Activated naive CD4-positive, alpha-beta T cell treated with anti-CD3 and anti-CD28 coated beads for 36 hours (primary cell): ENCODE measurements around the gene HOXA9. TPM values are rescaled to one million over a fixed set of nuclear protein-coding genes. Genes with fewer than 3 reads are reported as not detected.

ENCODE experiments used
- CTCF ChIA-PET: fragments of 350-600 bp; sonication (Branson Sonifier 250); formaldehyde crosslinking; loops from one replicate; lab custom pipeline; 2021; ENCODE audit warnings: antibody characterized with exemption; lab: Charles Lee
- DNase-seq: peaks from one replicate; pipeline ENCODE4 v3.0.0-alpha.2; 2020
- H3K27ac Mint-ChIP-seq: one replicate; pipeline ENCODE4 v1.8.0; 2021; ENCODE audit warnings: mild to moderate bottlenecking, mixed read lengths
- H3K27me3 Mint-ChIP-seq: one replicate; pipeline ENCODE4 v1.8.0; 2021; ENCODE audit warnings: low read depth, mixed read lengths
- H3K36me3 Mint-ChIP-seq: one replicate; pipeline ENCODE4 v1.8.0; 2021; ENCODE audit warnings: low read depth, mixed read lengths
- H3K4me1 Mint-ChIP-seq: one replicate; pipeline ENCODE4 v1.8.0; 2021; ENCODE audit warnings: low read depth, mixed read lengths
- H3K4me3 Mint-ChIP-seq: one replicate; pipeline ENCODE4 v1.8.0; 2021; ENCODE audit warnings: mild to moderate bottlenecking, moderate library complexity, mixed read lengths
- H3K9me3 Mint-ChIP-seq: one replicate; pipeline ENCODE4 v1.8.0; 2021; ENCODE audit warnings: mixed read lengths
- intact Hi-C: fragments of 100-400 bp; cut with micrococcal nuclease; formaldehyde crosslinking; loops from one replicate; pipeline ENCODE4 v1.15.1; 2023
- microRNA-seq: library from miRNA; unstranded; fragments of <30 nt; microRNA quantifications from one replicate; pipeline ENCODE4 v1.2.0, GENCODE V29; 2022; ENCODE audit warnings: borderline microRNAs expressed, borderline replicate concordance
- total RNA-seq, 2 experiments: library from RNA; stranded (reverse); gene quantifications; one replicate each; pipeline ENCODE4 v1.2.3, GENCODE V29; 2021

The HOXA9 gene
- total RNA-seq, 2 experiments from 2014 or later = not detected

DNA sequence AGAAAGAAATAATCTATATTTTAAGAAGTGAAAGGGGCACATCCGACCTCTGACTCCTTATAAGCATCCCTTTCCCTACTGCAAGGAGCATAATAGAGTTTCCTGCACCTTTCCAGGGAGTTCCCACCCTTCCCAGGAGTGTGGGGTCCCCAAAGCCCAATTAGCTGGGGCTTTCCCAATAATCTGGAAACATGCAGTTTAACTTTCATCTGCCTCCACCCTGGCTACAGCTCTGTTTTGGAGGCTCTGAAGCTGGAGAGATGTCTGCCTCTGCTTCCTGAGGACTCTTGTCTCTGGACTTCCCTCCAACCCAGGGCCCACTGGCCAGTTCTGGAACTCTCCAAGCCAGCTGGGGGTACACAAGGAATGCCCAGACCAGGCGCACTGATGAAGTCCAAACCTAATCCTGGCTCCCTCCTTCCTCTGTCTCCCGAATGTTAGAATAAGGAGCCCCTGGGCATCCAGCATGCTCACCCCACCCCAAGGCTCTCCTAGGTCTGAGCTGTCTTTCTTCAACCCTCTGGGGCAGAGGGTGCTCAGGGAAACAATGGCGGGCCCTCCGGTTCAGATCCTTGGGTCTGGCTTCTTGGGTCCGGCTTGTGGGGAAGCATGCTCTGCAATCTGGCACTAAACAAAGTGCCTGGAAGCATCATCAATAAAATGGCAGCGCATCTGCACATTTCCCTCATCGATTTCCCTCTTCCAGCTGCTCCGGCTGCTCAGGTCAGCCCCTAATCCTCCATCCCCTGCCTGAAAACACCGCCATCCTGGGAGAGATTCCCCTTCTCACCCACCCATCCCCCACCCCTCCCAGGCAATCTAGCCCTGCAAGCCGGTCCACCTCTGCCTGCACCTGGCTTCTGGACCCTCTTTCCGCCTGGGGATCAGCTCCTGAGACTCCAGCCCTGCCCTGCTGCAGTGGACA, 48.1 kb downstream of the HOXA9 start:
- no peaks in the 10 kb centered on the region for H3K36me3 Mint-ChIP-seq
- no peaks in the 10 kb centered on the region for H3K9me3 Mint-ChIP-seq
- no peak overlapping the region for H3K27ac Mint-ChIP-seq
- H3K4me1 Mint-ChIP-seq = no peaks in the 10 kb centered on the region
- no peak for DNase-seq
- no peak overlapping the region for H3K4me3 Mint-ChIP-seq
- intact Hi-C loops = no loop called here
- CTCF ChIA-PET = interaction anchor here (0.5 to 1.2 kb wide), 4 partner anchors 13 to 92 kb away, joined by 3 to 4 read pairs (median 3); no protein-coding TSS in a partner anchor
- peaks cover 2% of the 10 kb centered on the region for H3K27me3 Mint-ChIP-seq

DNA sequence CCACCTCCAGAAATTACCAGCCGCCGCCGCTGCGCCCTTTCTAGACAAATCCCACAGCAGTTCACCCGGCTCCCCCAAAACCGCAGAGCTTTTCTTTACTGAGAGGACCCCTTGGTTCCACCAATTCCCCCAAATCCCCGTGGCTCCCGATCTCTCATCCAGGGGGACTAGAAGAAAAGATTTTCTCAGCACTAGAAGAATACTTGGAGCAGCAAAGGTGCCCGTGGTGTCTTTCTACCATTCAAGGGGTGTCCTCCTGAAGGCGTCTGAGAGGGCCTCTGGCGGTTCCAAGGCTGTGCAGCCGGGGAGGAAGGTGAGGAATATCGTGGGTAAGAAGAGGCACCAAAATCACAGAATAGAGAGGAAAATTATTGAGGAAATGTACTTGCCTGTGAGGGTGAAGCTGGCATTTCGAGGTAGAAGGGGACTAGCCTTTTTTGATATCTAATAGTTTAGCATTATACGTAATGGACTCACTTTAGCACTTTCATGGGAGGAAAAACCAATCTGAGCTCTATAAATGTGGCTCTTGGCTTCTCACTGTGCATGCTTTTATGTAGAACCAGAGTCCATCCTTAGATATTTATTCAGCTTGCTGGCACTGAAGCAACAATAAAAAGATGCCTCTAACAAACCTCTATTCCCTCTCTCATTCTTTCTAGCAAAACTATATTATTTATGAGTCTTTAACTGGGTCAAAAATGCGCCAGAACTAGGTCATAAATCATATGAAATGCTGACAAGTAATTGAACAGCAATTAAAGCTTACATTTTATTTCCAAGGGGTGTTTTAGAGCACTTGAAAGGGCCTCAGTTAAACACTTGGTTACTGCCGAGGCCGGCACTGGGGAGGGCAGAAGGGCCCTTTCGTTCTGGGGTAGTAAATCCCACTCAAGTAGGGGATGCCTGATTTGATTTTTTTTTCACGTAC, 49.0 kb downstream of the HOXA9 start:
- Mint-ChIP-seq H3K27ac (no peak overlapping the region), H3K27me3 (peaks cover 2% of the 10 kb centered on the region), H3K36me3 (no peaks in the 10 kb centered on the region), H3K4me1 (no peaks in the 10 kb centered on the region), H3K4me3 (no peak overlapping the region), H3K9me3 (no peaks in the 10 kb centered on the region)
- CTCF ChIA-PET = interaction anchor here (0.9 to 1.1 kb wide), 2 partner anchors 12 to 63 kb away, joined by 3 read pairs; no protein-coding TSS in a partner anchor
- intact Hi-C loops = no loop called here
- DNase-seq = no peak

DNA sequence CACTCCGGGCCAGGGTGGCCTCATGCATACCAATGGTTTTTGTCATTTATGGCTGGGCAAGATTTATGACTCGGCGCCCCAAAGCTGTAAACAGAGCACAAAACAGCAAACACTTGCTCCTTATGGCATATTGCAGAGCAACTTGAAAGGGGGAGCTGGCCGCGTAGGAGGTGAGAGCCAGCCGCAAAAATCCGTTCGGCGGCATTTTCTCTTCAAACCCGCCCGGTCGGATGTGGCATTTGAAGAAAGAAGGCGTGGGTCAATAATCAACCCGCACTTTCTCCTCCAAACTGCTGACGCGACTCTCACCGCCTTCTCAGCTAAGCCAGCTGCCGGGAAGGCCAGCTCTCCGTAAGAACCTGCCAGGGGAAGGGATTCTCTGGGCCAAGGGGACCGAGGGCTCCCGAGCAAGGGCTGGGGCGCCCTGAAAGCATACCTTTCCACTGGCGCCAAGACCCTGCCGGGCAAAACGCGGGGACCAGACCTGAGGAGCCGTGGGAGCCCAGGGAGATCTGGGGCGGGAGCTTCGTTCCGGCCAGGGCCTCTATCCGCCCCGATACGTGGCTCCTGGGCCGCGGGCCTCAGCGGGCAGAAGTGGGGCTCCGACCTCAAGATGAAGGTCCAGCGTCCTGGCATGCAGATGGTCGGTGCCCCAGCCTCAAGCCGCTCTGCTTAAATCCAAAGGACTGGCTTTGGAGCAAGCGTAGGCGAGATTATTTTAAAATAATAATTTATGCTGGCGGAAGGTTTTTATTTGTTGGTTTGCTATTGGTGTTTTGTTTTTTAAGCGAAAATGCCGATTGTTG, 49.9 kb downstream of the HOXA9 start:
- H3K27ac Mint-ChIP-seq = no peak overlapping the region
- H3K4me3 Mint-ChIP-seq = no peak overlapping the region
- H3K4me1 Mint-ChIP-seq = no peaks in the 10 kb centered on the region
- peaks cover 2% of the 10 kb centered on the region for H3K27me3 Mint-ChIP-seq
- intact Hi-C loops = no loop called here
- CTCF ChIA-PET = no interaction called here
- no peak for DNase-seq
- H3K9me3 Mint-ChIP-seq = no peaks in the 10 kb centered on the region
- H3K36me3 Mint-ChIP-seq = no peaks in the 10 kb centered on the region

DNA sequence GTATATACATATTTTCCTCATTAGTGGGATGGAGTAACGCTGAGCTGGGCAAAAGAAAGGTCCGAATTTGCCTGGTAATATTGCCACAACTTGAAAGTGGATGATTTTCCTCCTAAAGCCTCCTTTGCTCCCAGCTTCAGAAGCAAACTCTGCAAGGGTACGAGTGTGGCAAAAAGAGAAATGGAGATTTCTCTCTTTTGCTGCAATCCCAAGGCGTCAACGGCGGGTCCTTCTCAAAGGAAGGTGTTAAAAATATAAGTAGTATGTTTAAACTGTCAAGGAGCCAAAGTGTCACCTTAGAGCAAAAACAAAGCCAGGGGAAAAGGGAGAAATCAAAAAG, 50.5 kb downstream of the HOXA9 start:
- H3K27me3 Mint-ChIP-seq = peaks cover 3% of the 10 kb centered on the region
- DNase-seq = no peak
- CTCF ChIA-PET = no interaction called here
- intact Hi-C loops = no loop called here
- H3K27ac Mint-ChIP-seq = no peak overlapping the region
- H3K36me3 Mint-ChIP-seq = no peaks in the 10 kb centered on the region
- no peaks in the 10 kb centered on the region for H3K4me1 Mint-ChIP-seq
- no peak overlapping the region for H3K4me3 Mint-ChIP-seq
- no peaks in the 10 kb centered on the region for H3K9me3 Mint-ChIP-seq

DNA sequence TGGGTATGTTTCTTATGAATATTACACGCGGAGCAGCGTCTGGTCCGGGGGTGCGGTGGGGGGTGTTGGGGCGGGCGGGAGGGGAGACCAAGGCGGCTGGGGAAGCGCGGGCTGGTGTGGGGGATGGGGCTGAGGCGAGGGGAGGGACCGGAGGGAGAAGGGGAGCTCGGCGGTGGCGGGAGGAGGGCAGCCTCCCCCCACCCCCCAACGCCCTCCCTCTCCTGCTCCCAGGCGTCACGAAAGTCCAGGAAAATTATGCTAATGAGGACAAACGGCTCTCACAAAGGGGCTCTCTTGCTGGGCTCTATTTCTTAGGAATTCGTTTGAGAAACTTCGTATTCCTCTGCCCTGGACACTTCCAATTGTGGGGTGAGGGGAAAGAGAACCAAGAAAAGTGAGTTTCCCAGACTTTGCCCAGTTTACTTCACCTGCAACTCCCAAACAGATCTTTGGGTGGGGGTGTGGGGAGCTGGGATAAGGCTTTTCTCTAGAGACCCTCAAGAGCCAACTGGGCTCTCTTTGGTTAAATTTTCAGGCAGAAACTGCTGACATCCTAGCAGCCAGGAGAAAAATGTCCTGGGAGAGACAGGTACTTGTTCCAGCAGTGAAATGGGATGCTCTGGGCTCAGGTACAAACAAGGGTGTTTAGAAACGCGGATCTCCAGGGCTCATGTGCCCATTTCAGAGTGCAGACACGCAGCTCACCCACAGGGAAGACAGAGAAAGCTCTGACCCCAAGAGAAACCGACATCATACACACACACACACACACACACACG, 51.2 kb downstream of the HOXA9 start:
- H3K36me3 Mint-ChIP-seq = no peaks in the 10 kb centered on the region
- DNase-seq = no peak
- H3K27me3 Mint-ChIP-seq = peaks cover 5% of the 10 kb centered on the region
- CTCF ChIA-PET = no interaction called here
- no peak overlapping the region for H3K27ac Mint-ChIP-seq
- no peaks in the 10 kb centered on the region for H3K4me1 Mint-ChIP-seq
- no peak overlapping the region for H3K4me3 Mint-ChIP-seq
- intact Hi-C loops = no loop called here
- no peaks in the 10 kb centered on the region for H3K9me3 Mint-ChIP-seq

DNA sequence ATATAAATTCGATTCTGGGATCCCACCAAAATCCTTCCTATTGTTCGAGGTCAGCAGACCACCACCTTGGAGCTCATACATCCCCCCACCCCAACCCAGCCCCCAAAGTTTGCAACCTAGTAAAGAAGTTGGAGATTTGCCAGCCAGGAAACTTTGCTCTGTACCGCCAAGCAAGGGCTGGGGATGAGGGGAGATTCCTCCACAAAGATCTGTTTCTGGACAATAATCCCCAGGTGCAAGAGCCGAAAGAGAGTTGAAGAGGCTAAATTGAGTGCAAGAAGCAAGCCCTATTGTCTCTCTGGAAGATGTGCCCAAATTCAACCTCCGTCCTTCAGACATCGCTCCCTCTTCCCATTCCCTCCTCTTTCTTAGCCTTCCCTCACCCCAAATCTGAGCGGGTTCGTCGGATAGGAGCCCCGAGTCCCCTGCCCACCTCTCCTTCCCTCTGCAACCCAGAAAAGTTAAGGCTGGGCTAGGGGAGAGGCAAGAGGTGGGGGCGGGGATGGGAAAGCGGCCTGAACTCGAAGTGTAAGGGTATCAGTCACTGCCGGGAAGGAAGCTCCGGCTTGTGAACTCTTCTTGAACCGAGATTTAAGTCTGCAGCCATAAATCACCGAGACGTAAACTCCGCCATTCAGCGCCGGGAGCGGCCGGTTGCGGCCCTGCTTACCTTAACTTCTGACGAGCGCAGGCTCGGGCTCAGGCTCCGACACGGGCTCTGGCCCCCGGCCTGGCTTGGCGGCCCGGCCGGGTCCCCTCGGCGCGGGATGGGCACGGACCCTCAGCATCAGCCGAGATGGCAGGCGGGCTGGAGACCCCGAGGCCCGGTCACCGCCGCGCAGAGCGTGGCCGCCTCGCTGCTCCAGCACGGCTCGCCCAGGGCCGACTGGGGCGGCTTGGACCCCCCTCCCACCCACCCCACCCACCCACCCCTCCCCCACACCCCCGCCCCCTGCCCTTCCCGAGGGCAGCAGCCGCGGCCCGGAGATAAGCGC, 52.1 kb downstream of the HOXA9 start:
- CTCF ChIA-PET = no interaction called here
- Mint-ChIP-seq H3K4me3 (no peak overlapping the region), H3K4me1 (no peaks in the 10 kb centered on the region), H3K9me3 (no peaks in the 10 kb centered on the region), H3K27ac (no peak overlapping the region), H3K36me3 (no peaks in the 10 kb centered on the region), H3K27me3 (peaks cover 5% of the 10 kb centered on the region)
- DNase-seq = no peak
- intact Hi-C loops = no loop called here

Small RNAs within 50 kb of the gene (microRNA-seq; reads per million reads assigned to microRNA genes)
- gene MIR196B = 20.8 reads per million, percentile 35 among the genes with 10 or more reads in this experiment

Other genes with a start within 250 kb of the HOXA9 start
- gene HOXA1, start 69.5 kb downstream of the HOXA9 start, total RNA-seq = under 1 TPM; 0.24 to 0.30 TPM
- gene HOXA2, start 62.9 kb downstream of the HOXA9 start, total RNA-seq = not detected
- under 1 TPM in 1 of 2 experiments, not detected in 1; 0.14 TPM for gene HOXA4, start 34.8 kb downstream of the HOXA9 start, total RNA-seq
- gene HOXA5, start 21.9 kb downstream of the HOXA9 start, total RNA-seq = not detected
- gene HOXA6, start 17.8 kb downstream of the HOXA9 start, total RNA-seq = not detected
- gene HOXA3, start 13.0 kb downstream of the HOXA9 start, total RNA-seq = not detected
- not detected for gene HOXA7, start 8.9 kb downstream of the HOXA9 start, total RNA-seq
- gene HOXA10, start 8.8 kb upstream of the HOXA9 start, total RNA-seq = not detected
- not detected for gene HOXA11, start 19.7 kb upstream of the HOXA9 start, total RNA-seq
- not detected for gene HOXA13, start 34.6 kb upstream of the HOXA9 start, total RNA-seq
- gene EVX1, start 77.3 kb upstream of the HOXA9 start, total RNA-seq = not detected